IMR-90 (cell line): Measurements from ENCODE around the gene ITSN1. TPM values are rescaled to one million over a fixed set of nuclear protein-coding genes. Genes with fewer than 3 reads are reported as not detected.
"Not testable (repeated sequence)": the region's sequence is repeated elsewhere in the genome, so short reads cannot be mapped to it uniquely, and the experiment has no call there.

ENCODE experiments used
- ATAC-seq: fragments of 200-7000 bp; cut with Tn5 transposase; 2 replicates; pipeline ENCODE4 v1.9.1; 2020; ENCODE audit warnings: low read depth, mild to moderate bottlenecking, moderate library complexity
- BruUV-seq: library from RNA; stranded (reverse); fragments of 400-500 nt; replicated peaks from 2 replicates; lab custom pipeline; 2021; lab: Mats Ljungman, UMichigan
- CTCF ChIA-PET: fragments of 300-600 bp; formaldehyde crosslinking; extraction: SDS; loops from one replicate; lab custom pipeline; 2021; ENCODE audit warnings: antibody characterized with exemption; lab: Yijun Ruan, JAX
- POLR2A ChIA-PET: fragments of 300-600 bp; sonication (Branson Sonifier 250); formaldehyde crosslinking; loops from one replicate; lab custom pipeline; 2022; ENCODE audit warnings: antibody characterized with exemption; ENCODE audit not compliant: unreplicated experiment; lab: Charles Lee
- DNase-seq: peaks from one replicate; pipeline ENCODE4 v3.0.0; 2013
- H2AFZ ChIP-seq: replicated peaks from 2 replicates; pipeline ENCODE3; 2013; ENCODE audit warnings: low read length, mild to moderate bottlenecking; ENCODE audit not compliant: poor library complexity
- H2AK5ac ChIP-seq: 2 replicates; pipeline ENCODE4 v1.6.1; 2013; ENCODE audit warnings: low read depth, low read length, inconsistent platforms
- H2AK9ac ChIP-seq: replicated peaks from 2 replicates; pipeline ENCODE3; 2013; ENCODE audit warnings: mild to moderate bottlenecking, low read depth, low read length, moderate library complexity; ENCODE audit not compliant: poor library complexity
- H2BK120ac ChIP-seq: 2 replicates; pipeline ENCODE4 v1.6.1; 2013; ENCODE audit warnings: low read depth, low read length, inconsistent platforms
- H2BK15ac ChIP-seq: 3 replicates; pipeline ENCODE4 v1.6.1; 2013; ENCODE audit warnings: low read depth, low read length, inconsistent platforms
- H2BK20ac ChIP-seq: 2 replicates; pipeline ENCODE4 v1.6.1; 2013; ENCODE audit warnings: low read depth, mild to moderate bottlenecking, inconsistent platforms, low read length, moderate library complexity
- H2BK5ac ChIP-seq: 2 replicates; pipeline ENCODE4 v1.6.1; 2013; ENCODE audit warnings: mild to moderate bottlenecking, low read depth, low read length, inconsistent platforms; ENCODE audit not compliant: poor library complexity, severe bottlenecking
- H3K14ac ChIP-seq: replicated peaks from 2 replicates; pipeline ENCODE4 v1.6.1; 2013; ENCODE audit warnings: low read depth, low read length, inconsistent platforms
- H3K18ac ChIP-seq: 2 replicates; pipeline ENCODE4 v1.6.1; 2013; ENCODE audit warnings: low read depth, low read length, control low read depth
- H3K23ac ChIP-seq: 2 replicates; pipeline ENCODE4 v1.6.1; 2013; ENCODE audit warnings: low read depth, low read length, inconsistent platforms
- H3K27ac ChIP-seq: 2 replicates; pipeline ENCODE4 v1.5.1; 2013; ENCODE audit warnings: mild to moderate bottlenecking, control low read depth, low read length; ENCODE audit not compliant: insufficient read depth
- H3K27me3 ChIP-seq: 2 replicates; pipeline ENCODE4 v1.6.1; 2013; ENCODE audit warnings: low read length; ENCODE audit not compliant: control insufficient read depth, insufficient read depth
- H3K36me3 ChIP-seq: 2 replicates; pipeline ENCODE4 v1.6.1; 2013; ENCODE audit warnings: low read length, mixed read lengths; ENCODE audit not compliant: control insufficient read depth, insufficient read depth
- H3K4ac ChIP-seq: 2 replicates; pipeline ENCODE4 v1.6.1; 2013; ENCODE audit warnings: low read depth, low read length, inconsistent platforms
- H3K4me1 ChIP-seq: 2 replicates; pipeline ENCODE4 v1.6.1; 2013; ENCODE audit warnings: low read length, mixed read lengths; ENCODE audit not compliant: control insufficient read depth, insufficient read depth
- H3K4me2 ChIP-seq: 2 replicates; pipeline ENCODE4 v1.6.1; 2013; ENCODE audit warnings: low read depth, mild to moderate bottlenecking, control low read depth, low read length, moderate library complexity
- H3K4me3 ChIP-seq: 2 replicates; pipeline ENCODE4 v1.5.1; 2013; ENCODE audit warnings: low read depth, mild to moderate bottlenecking, control low read depth, low read length, moderate library complexity; ENCODE audit not compliant: insufficient read depth
- H3K56ac ChIP-seq: 2 replicates; pipeline ENCODE4 v1.6.1; 2013; ENCODE audit warnings: low read length, inconsistent platforms; ENCODE audit not compliant: insufficient read depth; ENCODE audit errors: extremely low read depth
- H3K79me1 ChIP-seq, 2 experiments: 2 replicates each; pipeline ENCODE4 v1.6.1; 2013; ENCODE audit warnings: low read length in 2 of 2, inconsistent platforms in 1 of 2, low read depth in 1 of 2
- H3K9ac ChIP-seq: 2 replicates; pipeline ENCODE4 v1.6.1; 2013; ENCODE audit warnings: low read depth, low read length, control low read depth
- H3K9me1 ChIP-seq: 2 replicates; pipeline ENCODE4 v1.6.1; 2013; ENCODE audit warnings: low read length, inconsistent platforms; ENCODE audit not compliant: insufficient read depth
- H3K9me3 ChIP-seq: 2 replicates; pipeline ENCODE4 v1.6.1; 2013; ENCODE audit warnings: low read length; ENCODE audit not compliant: control insufficient read depth, insufficient read depth
- H4K20me1 ChIP-seq: 2 replicates; pipeline ENCODE4 v1.6.1; 2013; ENCODE audit warnings: low read length, inconsistent platforms; ENCODE audit not compliant: insufficient read depth
- H4K5ac ChIP-seq: 2 replicates; pipeline ENCODE4 v1.6.1; 2013; ENCODE audit warnings: mild to moderate bottlenecking, low read depth, low read length, control low read depth
- H4K8ac ChIP-seq, 2 experiments: 2 replicates each; pipeline ENCODE4 v1.6.1; 2013; ENCODE audit warnings: low read depth in 2 of 2, low read length in 2 of 2, control low read depth in 1 of 2, inconsistent platforms in 1 of 2
- H4K91ac ChIP-seq: 2 replicates; pipeline ENCODE4 v1.6.1; 2013; ENCODE audit warnings: low read depth, low read length, inconsistent platforms; ENCODE audit not compliant: insufficient read depth
- WGBS, 2 experiments: methylation state at CpG; one replicate each; pipeline versions ENCODE4 v1.1.5 to v1.1.7; 2013; ENCODE audit warnings: missing lambda C conversion rate in 2 of 2; ENCODE audit not compliant: insufficient read length in 1 of 2; ENCODE audit errors: extremely low coverage in 2 of 2; 5-methylcytosine and 5-hydroxymethylcytosine counted together
- dilution Hi-C: fragments of 300-500 bp; cut with HindIII; formaldehyde crosslinking; loops from one replicate; pipeline ENCODE4 v1.14.3; 2018; ENCODE audit warnings: low sequenced_read_pairs; ENCODE audit not compliant: unreplicated experiment
- in situ Hi-C: fragments of 300-500 bp; cut with MboI; formaldehyde crosslinking; loops from 3 replicates; pipeline ENCODE4 v1.14.3; 2019; ENCODE audit warnings: low sequenced_read_pairs, inconsistent platforms, mixed read lengths
- intact Hi-C: fragments of 100-400 bp; cut with micrococcal nuclease; formaldehyde crosslinking; loops from 2 replicates; pipeline ENCODE4 v1.10.0; 2022
- polyA plus RNA-seq, 3 experiments: library from polyadenylated mRNA; depleted of rRNA; stranded (reverse); fragments of >200 nt; gene quantifications; 2 replicates each; pipeline ENCODE4 v1.2.3, GENCODE V29; 2012; ENCODE audit warnings: low replicate concordance in 1 of 3
- total RNA-seq: library from RNA; depleted of rRNA; stranded (reverse); fragments of >200 nt; gene quantifications from 2 replicates; pipeline ENCODE4 v1.2.3, GENCODE V29; 2012

ITSN1 gene
- total and polyA plus RNA-seq, 2 of the 4 experiments (the other 2 are of a cell fraction), result 45.4 to 62.0 TPM

DNA sequence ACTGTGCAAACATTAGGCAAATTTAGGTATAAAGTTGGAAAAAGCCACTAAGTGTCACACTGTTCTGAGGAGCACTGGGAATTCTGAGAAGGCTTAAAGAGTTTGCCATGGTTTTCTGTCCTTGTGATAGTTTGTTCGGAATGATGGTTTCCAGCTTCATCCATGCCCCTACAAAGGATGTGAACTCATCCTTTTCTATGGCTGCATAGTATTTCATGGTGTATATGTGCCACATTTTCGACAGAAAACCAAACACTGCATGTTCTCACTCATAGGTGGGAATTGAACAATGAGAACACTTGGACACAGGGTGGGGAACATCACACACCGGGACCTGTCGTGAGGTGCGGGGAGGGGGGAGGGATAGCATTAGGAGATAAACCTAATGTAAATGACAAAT lies 34.4 kb downstream of the ITSN1 start:
- H2AFZ ChIP-seq, H2AK9ac ChIP-seq, POLR2A ChIA-PET, H4K5ac ChIP-seq, H3K27me3 ChIP-seq, H3K56ac ChIP-seq, H4K91ac ChIP-seq, H4K8ac ChIP-seq, H2BK120ac ChIP-seq, dilution Hi-C loops, H3K36me3 ChIP-seq, H3K4me1 ChIP-seq, ATAC-seq, H3K27ac ChIP-seq, intact Hi-C loops, H3K18ac ChIP-seq, H2BK20ac ChIP-seq, H2AK5ac ChIP-seq, BruUV-seq, H3K14ac ChIP-seq, H2BK15ac ChIP-seq, H3K9me3 ChIP-seq, H2BK5ac ChIP-seq, H4K20me1 ChIP-seq, H3K9me1 ChIP-seq, H3K4ac ChIP-seq, H3K4me3 ChIP-seq, H3K9ac ChIP-seq, DNase-seq, H3K23ac ChIP-seq, in situ Hi-C loops, H3K4me2 ChIP-seq: not testable (repeated sequence)
- CTCF ChIA-PET, result interaction anchor here (0.6 kb wide), 1 partner anchor 335 kb away, joined by 5 read pairs; no protein-coding TSS in a partner anchor
- no CpG with 5 or more reads among the region's 5 CpGs for WGBS, 2 experiments
- peaks cover 48 to 76% of the 10 kb centered on the region in 2 experiments for H3K79me1 ChIP-seq
